Tibial nerve (tissue), 4 donors: Measurements from ENCODE around the gene MED13L.

Source experiments
- CTCF ChIP-seq, 5 experiments: fragments of 200-600 bp in 3 of 5; fragments of 450-650 bp in 2 of 5; sonication (generic) in 3 of 5; IDR thresholded peaks; one replicate each; pipeline ENCODE4 v1.5.1; 2016 to 2019; ENCODE audit warnings: antibody characterized with exemption in 5 of 5, mild to moderate bottlenecking in 3 of 5, moderate library complexity in 2 of 5
- EP300 ChIP-seq, 2 donors: sonication (generic); formaldehyde crosslinking; IDR thresholded peaks; one replicate each; pipeline ENCODE4 v1.6.1; 2017; ENCODE audit warnings: antibody characterized with exemption in 2 of 2, mild to moderate bottlenecking in 1 of 2

DNA sequence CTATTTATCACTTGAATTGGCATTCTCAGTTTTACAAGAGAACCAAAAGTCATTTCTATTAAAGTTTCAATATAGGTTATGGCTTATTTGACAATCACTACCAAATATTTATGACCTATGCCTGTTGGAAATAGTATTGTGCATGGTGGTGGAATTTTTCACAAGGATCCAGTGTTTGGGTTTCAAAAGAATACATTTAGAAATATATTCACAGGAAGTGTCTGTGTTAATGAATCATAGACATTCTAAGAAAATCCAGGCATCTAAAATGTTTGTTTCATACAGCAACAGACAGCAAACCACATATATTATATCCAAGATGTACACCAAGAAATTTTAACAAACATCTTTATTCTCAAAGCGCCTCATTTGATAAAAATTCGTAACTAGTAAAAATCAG lies 92.7 kb downstream of the MED13L start:
- no peak for TF ChIP-seq EP300 (IDR thresholded peaks at IDR 0.05)
- TF ChIP-seq CTCF (IDR thresholded peaks at IDR 0.05) = no peak
